Activated CD4-positive, CD25-positive, alpha-beta regulatory T cell (primary cell): ENCODE measurements around the gene FBXL20.
"Not testable (repeated sequence)": the region's sequence is repeated elsewhere in the genome, so short reads cannot be mapped to it uniquely, and the experiment has no call there.

Source experiments
- DNase-seq, 4 experiments: peaks; one replicate each; lab custom pipeline; 2025; lab: John Stamatoyannopoulos, UW

FBXL20 gene

GRCh38 chr17:39380144-39380543 is 21.3 kb downstream of the FBXL20 start:
- DNase-seq, result no peak

GRCh38 chr17:39376434-39376833 is 25.0 kb downstream of the FBXL20 start:
- no peak for DNase-seq

GRCh38 chr17:39367805-39368204 is 33.6 kb downstream of the FBXL20 start:
- not testable (repeated sequence) for DNase-seq

- no peak for DNase-seq
These were observed 35.6 kb downstream of the FBXL20 start for GRCh38 chr17:39365872-39366271.

- no peak for DNase-seq
These were observed 36.2 kb downstream of the FBXL20 start for GRCh38 chr17:39365242-39365641.

- DNase-seq, result no peak
These were observed 37.0 kb downstream of the FBXL20 start for GRCh38 chr17:39364236-39365025.

- DNase-seq, result no peak
These were observed 40.4 kb downstream of the FBXL20 start for GRCh38 chr17:39361064-39361463.

- DNase-seq, result no peak
These were observed 40.9 kb downstream of the FBXL20 start for GRCh38 chr17:39360537-39360936.

- no peak for DNase-seq
These were observed 41.4 kb downstream of the FBXL20 start for GRCh38 chr17:39359994-39360393.

- no peak for DNase-seq
These were observed 43.4 kb downstream of the FBXL20 start for GRCh38 chr17:39357986-39358385.

GRCh38 chr17:39357488-39357887 is 43.9 kb downstream of the FBXL20 start:
- no peak for DNase-seq

GRCh38 chr17:39352986-39353385 is 48.4 kb downstream of the FBXL20 start:
- DNase-seq, result no peak

- DNase-seq, result no peak
These were observed 48.9 kb downstream of the FBXL20 start for GRCh38 chr17:39352511-39352910.

- DNase-seq, result no peak
These were observed 49.9 kb downstream of the FBXL20 start for GRCh38 chr17:39351508-39351907.

- no peak for DNase-seq
These were observed 52.2 kb downstream of the FBXL20 start for GRCh38 chr17:39349246-39349645.

- not testable (repeated sequence) for DNase-seq
These were observed 54.6 kb downstream of the FBXL20 start for GRCh38 chr17:39346863-39347262.

GRCh38 chr17:39341541-39341940 is 59.9 kb downstream of the FBXL20 start:
- DNase-seq, result no peak

GRCh38 chr17:39340731-39341130 is 60.7 kb downstream of the FBXL20 start:
- no peak for DNase-seq

- no peak for DNase-seq
These were observed 62.2 kb downstream of the FBXL20 start for GRCh38 chr17:39339272-39339671.

- DNase-seq, result not testable (repeated sequence)
These were observed 63.8 kb downstream of the FBXL20 start for GRCh38 chr17:39337649-39338048.

GRCh38 chr17:39335704-39336223 is 65.7 kb downstream of the FBXL20 start:
- DNase-seq, result no peak

- DNase-seq, result not testable (repeated sequence)
These were observed 67.2 kb downstream of the FBXL20 start for GRCh38 chr17:39334008-39334744.

- no peak for DNase-seq
These were observed 69.3 kb downstream of the FBXL20 start for GRCh38 chr17:39332092-39332491.
